GM12865 (cell line): Measurements from ENCODE around the gene RNF169.
A peak's percentile ranks its signal among the peaks of the same experiment; 100 is the strongest.

ENCODE experiments used
- DNase-seq: peaks from one replicate; pipeline ENCODE4 v3.0.0; 2010; ENCODE audit warnings: low read depth
- H3K4me3 ChIP-seq: 2 replicates; pipeline ENCODE4 v1.5.1; 2011; ENCODE audit warnings: mild to moderate bottlenecking, low read depth, low read length, control low read depth
- TF ChIP-seq, protein P1 (sequence below): IDR thresholded peaks from 2 replicates; pipeline ENCODE4 v1.5.1; 2011; ENCODE audit warnings: low read length, control low read depth, low read depth, inconsistent platforms; ENCODE audit not compliant: insufficient read depth; ENCODE audit errors: missing control alignments

Gene RNF169

DNA sequence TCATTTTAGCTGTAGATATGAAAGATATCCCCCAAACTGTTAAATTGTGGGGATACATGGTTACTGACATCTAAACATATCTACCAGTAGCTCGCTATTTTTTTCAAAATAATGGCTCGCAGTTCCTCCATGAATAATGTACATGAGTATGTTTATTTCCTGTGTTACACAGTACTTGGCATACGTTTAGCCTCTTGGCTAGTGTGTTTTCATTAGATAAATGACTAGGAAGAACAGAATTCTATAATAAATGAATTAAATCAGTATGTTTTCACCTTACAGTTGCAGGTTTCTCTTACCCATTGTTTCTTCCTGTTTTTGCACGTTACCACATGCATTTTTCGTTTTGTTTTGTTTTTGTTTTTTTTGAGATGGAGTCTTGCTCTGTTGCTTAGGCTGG, 21.8 kb downstream of the RNF169 start:
- peak; percentile 18 for DNase-seq
- H3K4me3 ChIP-seq = no peak overlapping the region
- TF ChIP-seq, protein P1, sequence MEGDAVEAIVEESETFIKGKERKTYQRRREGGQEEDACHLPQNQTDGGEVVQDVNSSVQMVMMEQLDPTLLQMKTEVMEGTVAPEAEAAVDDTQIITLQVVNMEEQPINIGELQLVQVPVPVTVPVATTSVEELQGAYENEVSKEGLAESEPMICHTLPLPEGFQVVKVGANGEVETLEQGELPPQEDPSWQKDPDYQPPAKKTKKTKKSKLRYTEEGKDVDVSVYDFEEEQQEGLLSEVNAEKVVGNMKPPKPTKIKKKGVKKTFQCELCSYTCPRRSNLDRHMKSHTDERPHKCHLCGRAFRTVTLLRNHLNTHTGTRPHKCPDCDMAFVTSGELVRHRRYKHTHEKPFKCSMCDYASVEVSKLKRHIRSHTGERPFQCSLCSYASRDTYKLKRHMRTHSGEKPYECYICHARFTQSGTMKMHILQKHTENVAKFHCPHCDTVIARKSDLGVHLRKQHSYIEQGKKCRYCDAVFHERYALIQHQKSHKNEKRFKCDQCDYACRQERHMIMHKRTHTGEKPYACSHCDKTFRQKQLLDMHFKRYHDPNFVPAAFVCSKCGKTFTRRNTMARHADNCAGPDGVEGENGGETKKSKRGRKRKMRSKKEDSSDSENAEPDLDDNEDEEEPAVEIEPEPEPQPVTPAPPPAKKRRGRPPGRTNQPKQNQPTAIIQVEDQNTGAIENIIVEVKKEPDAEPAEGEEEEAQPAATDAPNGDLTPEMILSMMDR = no peak

GRCh38 chr11:74771139-74771538, 22.5 kb downstream of the RNF169 start:
- no peak overlapping the region for H3K4me3 ChIP-seq
- TF ChIP-seq, protein P1 = no peak
- no peak for DNase-seq

- no peak for DNase-seq
- TF ChIP-seq, protein P1 = no peak
- no peak overlapping the region for H3K4me3 ChIP-seq
Observed at GRCh38 chr11:74773476-74773875, 24.8 kb downstream of the RNF169 start.

DNA sequence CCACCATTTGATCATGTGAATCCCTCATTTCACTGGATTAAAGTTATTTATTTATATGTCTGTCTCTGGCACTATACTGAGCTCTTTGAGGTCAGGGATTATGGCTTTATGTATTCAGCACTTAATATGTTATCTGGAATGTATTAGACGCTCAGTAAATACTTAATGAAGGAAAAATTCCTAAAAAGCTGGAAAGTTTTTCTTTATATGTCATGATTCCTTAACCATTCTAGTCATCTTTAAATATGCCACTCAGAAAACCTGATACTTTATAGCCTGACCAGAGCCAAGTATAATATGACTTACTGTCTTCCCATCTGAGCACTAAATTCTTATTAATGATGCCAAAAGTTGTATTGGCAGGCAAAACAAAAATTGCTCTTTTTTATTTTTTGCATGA, 27.1 kb downstream of the RNF169 start:
- DNase-seq = no peak
- no peak overlapping the region for H3K4me3 ChIP-seq
- TF ChIP-seq, protein P1 = no peak

GRCh38 chr11:74776546-74776945, 27.9 kb downstream of the RNF169 start:
- H3K4me3 ChIP-seq = no peak overlapping the region
- TF ChIP-seq, protein P1 = no peak
- no peak for DNase-seq

- TF ChIP-seq, protein P1 = no peak
- no peak overlapping the region for H3K4me3 ChIP-seq
- no peak for DNase-seq
Observed at GRCh38 chr11:74777038-74777437, 28.4 kb downstream of the RNF169 start.

GRCh38 chr11:74777877-74778276, 29.2 kb downstream of the RNF169 start:
- DNase-seq = no peak
- H3K4me3 ChIP-seq = no peak overlapping the region
- TF ChIP-seq, protein P1 = no peak
